Mesendoderm (in vitro differentiated cells): Measurements from ENCODE around the gene RAB26.

Source experiments
- DNase-seq: peaks from one replicate; pipeline ENCODE4 v3.0.0; 2013
- H2AK5ac ChIP-seq: 2 replicates; pipeline ENCODE4 v1.6.1; 2013; ENCODE audit warnings: low read length, inconsistent platforms
- H2BK120ac ChIP-seq: 2 replicates; pipeline ENCODE4 v1.6.1; 2013; ENCODE audit warnings: low read depth, mild to moderate bottlenecking, low read length, moderate library complexity, mixed read lengths
- H2BK15ac ChIP-seq: replicated peaks from 2 replicates; pipeline ENCODE4 v1.6.1; 2013; ENCODE audit warnings: low read depth, mild to moderate bottlenecking, moderate library complexity
- H2BK5ac ChIP-seq: 2 replicates; pipeline ENCODE4 v1.6.1; 2013; ENCODE audit warnings: low read length, inconsistent platforms
- H3K18ac ChIP-seq: 2 replicates; pipeline ENCODE4 v1.6.1; 2013; ENCODE audit warnings: mild to moderate bottlenecking, low read length, mixed read lengths
- H3K23ac ChIP-seq: one replicate; pipeline ENCODE4 v1.6.1; 2013; ENCODE audit warnings: low read length
- H3K27ac ChIP-seq: 2 replicates; pipeline ENCODE4 v1.5.1; 2013; ENCODE audit warnings: low read depth, mild to moderate bottlenecking, inconsistent platforms, low read length, moderate library complexity
- H3K27me3 ChIP-seq: 2 replicates; pipeline ENCODE4 v1.6.1; 2013; ENCODE audit warnings: low read length, control low read depth, mild to moderate bottlenecking, inconsistent platforms; ENCODE audit not compliant: insufficient read depth, poor library complexity
- H3K36me3 ChIP-seq: 2 replicates; pipeline ENCODE4 v1.6.1; 2013; ENCODE audit warnings: low read length, inconsistent platforms; ENCODE audit not compliant: control insufficient read depth, insufficient read depth
- H3K4ac ChIP-seq: one replicate; pipeline ENCODE4 v1.6.1; 2013; ENCODE audit warnings: low read depth, mild to moderate bottlenecking, low read length, moderate library complexity
- H3K4me1 ChIP-seq: 2 replicates; pipeline ENCODE4 v1.6.1; 2013; ENCODE audit warnings: low read depth, low read length, inconsistent platforms; ENCODE audit not compliant: control insufficient read depth
- H3K4me2 ChIP-seq: 2 replicates; pipeline ENCODE4 v1.6.1; 2013; ENCODE audit warnings: low read length
- H3K4me3 ChIP-seq: 2 replicates; pipeline ENCODE4 v1.5.1; 2013; ENCODE audit warnings: mild to moderate bottlenecking, low read length
- H3K56ac ChIP-seq: one replicate; pipeline ENCODE4 v1.6.1; 2013; ENCODE audit warnings: low read length
- H3K79me1 ChIP-seq: 2 replicates; pipeline ENCODE4 v1.6.1; 2013; ENCODE audit warnings: low read length, inconsistent platforms
- H3K79me2 ChIP-seq: 2 replicates; pipeline ENCODE4 v1.6.1; 2013; ENCODE audit warnings: mild to moderate bottlenecking, low read length; ENCODE audit not compliant: control insufficient read depth, insufficient read depth
- H3K9ac ChIP-seq: 2 replicates; pipeline ENCODE4 v1.6.1; 2013; ENCODE audit warnings: low read length, inconsistent platforms
- H4K5ac ChIP-seq: one replicate; pipeline ENCODE4 v1.6.1; 2013; ENCODE audit warnings: low read length
- H4K8ac ChIP-seq: one replicate; pipeline ENCODE4 v1.6.1; 2013; ENCODE audit warnings: low read depth, mild to moderate bottlenecking, control low read depth, low read length, moderate library complexity
- WGBS: extraction: QIAGEN DNeasy Blood & Tissue Kit; methylation state at CpG from one replicate; pipeline ENCODE4 v1.1.7; 2013; ENCODE audit warnings: low lambda C conversion rate, missing lambda C conversion rate; ENCODE audit not compliant: insufficient coverage; ENCODE audit errors: extremely low coverage; 5-methylcytosine and 5-hydroxymethylcytosine counted together

Gene RAB26

DNA sequence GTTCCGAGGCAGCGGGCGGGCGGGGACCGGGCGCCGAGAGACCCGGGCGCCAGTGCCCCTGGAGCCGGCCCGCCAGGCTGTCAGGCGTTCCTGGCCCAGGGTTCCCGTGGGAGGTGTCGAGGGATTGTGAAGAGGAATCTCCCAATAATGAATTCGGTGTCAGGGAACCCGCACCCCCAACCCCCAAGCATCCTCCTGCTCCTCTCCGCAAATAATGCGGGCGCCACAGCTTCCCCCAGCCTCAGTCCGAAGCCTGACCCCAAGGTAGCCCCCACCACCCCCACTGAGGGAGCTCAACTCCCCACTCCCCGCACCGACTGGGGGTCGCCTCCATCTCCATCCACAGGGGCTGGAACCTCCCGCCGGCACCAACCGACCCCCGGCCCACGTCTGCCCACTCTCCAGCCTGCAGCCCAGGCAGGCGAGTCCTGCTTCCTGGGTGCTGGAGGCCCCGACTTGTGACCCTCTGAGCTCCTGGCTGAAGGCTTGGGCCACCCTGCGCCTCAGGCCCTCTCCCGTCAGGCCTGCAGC is 48.6 kb downstream of the RAB26 start:
- no peak overlapping the region for H2BK120ac ChIP-seq
- no peak overlapping the region for H4K5ac ChIP-seq
- no peaks in the 10 kb centered on the region for H3K4me1 ChIP-seq
- H2AK5ac ChIP-seq = no peak overlapping the region
- no peaks in the 10 kb centered on the region for H3K79me1 ChIP-seq
- no peak overlapping the region for H3K4me3 ChIP-seq
- H3K9ac ChIP-seq = peak overlapping the region; percentile 42
- no peak overlapping the region for H3K18ac ChIP-seq
- no peak overlapping the region for H3K27ac ChIP-seq
- no peaks in the 10 kb centered on the region for H3K36me3 ChIP-seq
- no peak overlapping the region for H4K8ac ChIP-seq
- WGBS = no CpG with 5 or more reads among the region's 32 CpGs
- no peak overlapping the region for H2BK5ac ChIP-seq
- H3K56ac ChIP-seq = peak overlapping the region; percentile 15
- H3K79me2 ChIP-seq = no peaks in the 10 kb centered on the region
- no peak overlapping the region for H2BK15ac ChIP-seq
- no peak overlapping the region for H3K4ac ChIP-seq
- no peak for DNase-seq
- no peak overlapping the region for H3K23ac ChIP-seq
- peaks cover 9% of the 10 kb centered on the region for H3K27me3 ChIP-seq
- no peak overlapping the region for H3K4me2 ChIP-seq

DNA sequence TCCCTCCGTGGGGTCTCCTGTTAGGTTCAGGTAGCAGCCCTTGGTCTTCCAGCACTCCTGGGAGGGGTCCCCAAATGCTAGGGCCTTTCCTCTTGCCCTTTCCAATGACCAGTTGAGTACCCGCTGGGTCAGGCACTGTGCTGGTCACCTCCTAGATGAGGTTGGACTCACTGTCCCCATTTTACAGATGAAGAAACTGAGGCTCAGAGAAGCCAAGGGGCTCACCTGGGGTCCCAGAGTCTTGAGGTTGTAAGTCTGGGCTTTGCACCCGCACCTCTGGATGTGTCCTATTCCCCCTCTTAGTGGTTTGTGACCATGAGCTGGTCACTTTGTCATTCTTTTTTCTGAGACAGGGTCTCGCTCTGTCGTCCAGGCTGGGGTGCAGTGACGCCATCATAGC is 49.3 kb downstream of the RAB26 start:
- Histone ChIP-seq H3K36me3 (no peaks in the 10 kb centered on the region), H3K4me3 (no peak overlapping the region), H3K79me2 (no peaks in the 10 kb centered on the region), H2BK15ac (no peak overlapping the region), H3K4me2 (no peak overlapping the region), H3K27ac (no peak overlapping the region), H3K4ac (no peak overlapping the region), H2AK5ac (no peak overlapping the region), H3K4me1 (no peaks in the 10 kb centered on the region), H3K79me1 (no peaks in the 10 kb centered on the region), H4K5ac (no peak overlapping the region), H3K23ac (no peak overlapping the region), H2BK120ac (no peak overlapping the region), H4K8ac (no peak overlapping the region), H3K27me3 (peaks cover 9% of the 10 kb centered on the region), H3K18ac (no peak overlapping the region), H2BK5ac (no peak overlapping the region), H3K9ac (no peak overlapping the region), H3K56ac (no peak overlapping the region)
- no peak for DNase-seq
- WGBS = no CpG with 5 or more reads among the region's 6 CpGs

DNA sequence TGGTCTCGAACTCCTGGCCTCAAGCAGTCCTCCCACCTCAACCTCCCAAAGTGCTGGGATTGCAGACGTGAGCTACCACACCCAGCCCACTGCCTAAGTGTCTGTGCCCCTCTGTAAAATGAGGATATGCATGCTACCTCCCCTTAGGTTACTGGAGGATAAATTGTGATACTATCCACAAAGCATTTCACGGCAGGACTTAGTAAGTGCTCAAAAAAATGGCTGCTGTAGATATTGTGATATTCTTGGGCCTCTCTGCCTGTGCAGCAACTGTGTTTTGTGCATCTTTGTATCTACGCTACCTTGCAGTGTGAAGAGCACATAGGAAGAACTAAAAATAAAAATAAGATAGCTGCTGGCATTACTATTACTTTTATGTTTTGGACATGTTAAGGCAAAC is 49.9 kb downstream of the RAB26 start:
- no peak overlapping the region for H3K9ac ChIP-seq
- no peak overlapping the region for H2BK5ac ChIP-seq
- H4K5ac ChIP-seq = no peak overlapping the region
- H3K4ac ChIP-seq = no peak overlapping the region
- H3K4me2 ChIP-seq = no peak overlapping the region
- no CpG with 5 or more reads among the region's 4 CpGs for whole genome bisulfite sequencing
- DNase-seq = no peak
- no peaks in the 10 kb centered on the region for H3K4me1 ChIP-seq
- no peaks in the 10 kb centered on the region for H3K36me3 ChIP-seq
- H2BK15ac ChIP-seq = no peak overlapping the region
- H3K23ac ChIP-seq = no peak overlapping the region
- H3K18ac ChIP-seq = no peak overlapping the region
- H3K79me2 ChIP-seq = no peaks in the 10 kb centered on the region
- H3K56ac ChIP-seq = no peak overlapping the region
- no peaks in the 10 kb centered on the region for H3K79me1 ChIP-seq
- H2BK120ac ChIP-seq = no peak overlapping the region
- H3K4me3 ChIP-seq = no peak overlapping the region
- H4K8ac ChIP-seq = no peak overlapping the region
- H2AK5ac ChIP-seq = no peak overlapping the region
- H3K27ac ChIP-seq = no peak overlapping the region
- H3K27me3 ChIP-seq = peaks cover 9% of the 10 kb centered on the region

DNA sequence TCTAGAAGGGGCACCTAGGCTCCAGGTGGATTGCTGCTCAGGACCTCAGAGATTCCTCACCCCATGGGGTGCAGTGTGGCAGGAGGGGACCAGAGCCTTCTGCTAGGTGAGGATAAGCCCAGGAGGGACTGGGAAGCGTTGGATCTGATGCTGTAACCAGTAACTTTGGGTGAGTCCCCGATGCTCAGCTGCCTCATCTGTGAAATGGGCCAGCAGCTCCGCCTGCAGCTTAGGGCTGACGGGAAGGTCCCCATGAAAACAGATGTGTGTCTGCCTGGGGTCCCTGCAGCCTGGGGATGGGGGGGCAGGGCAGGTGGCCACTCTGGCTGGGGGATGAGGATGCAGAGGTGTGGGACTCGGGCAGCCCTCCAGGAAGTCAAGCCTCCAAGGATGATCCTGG is 50.7 kb downstream of the RAB26 start:
- WGBS = no CpG with 5 or more reads among the region's 5 CpGs

DNA sequence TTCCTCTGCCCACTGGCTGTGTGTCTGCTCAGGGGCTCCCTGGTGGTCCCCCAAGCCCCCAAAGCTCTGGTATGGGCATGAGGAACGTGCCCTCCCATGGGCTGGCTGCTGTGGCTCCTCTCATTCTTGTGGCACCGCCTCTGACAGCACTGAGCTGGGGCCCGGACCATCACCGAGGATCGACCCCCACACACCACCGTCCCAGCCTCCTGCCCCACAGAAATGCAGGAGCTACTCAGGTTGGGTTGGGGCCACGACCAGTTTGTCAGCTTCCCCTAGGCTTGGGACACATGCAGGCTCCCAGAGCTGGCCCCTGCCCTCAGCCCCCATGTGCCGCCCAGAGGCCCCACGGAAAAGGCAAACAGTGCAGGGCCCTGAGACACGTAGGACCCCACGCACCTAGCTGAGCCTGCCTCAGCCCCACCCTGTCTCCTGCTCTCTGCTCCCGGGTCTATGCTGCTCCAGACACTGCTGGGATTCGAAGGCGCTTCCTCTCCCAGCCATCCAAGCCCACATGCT is 51.3 kb downstream of the RAB26 start:
- DNase-seq = no peak
- WGBS = no CpG with 5 or more reads among the region's 14 CpGs
- Histone ChIP-seq H3K23ac (no peak overlapping the region), H3K79me1 (no peaks in the 10 kb centered on the region), H3K18ac (no peak overlapping the region), H2BK120ac (no peak overlapping the region), H4K8ac (no peak overlapping the region), H2BK15ac (no peak overlapping the region), H3K4me3 (no peak overlapping the region), H3K36me3 (no peaks in the 10 kb centered on the region), H3K56ac (no peak overlapping the region), H3K4me2 (no peak overlapping the region), H3K4me1 (no peaks in the 10 kb centered on the region), H3K79me2 (no peaks in the 10 kb centered on the region), H3K27me3 (peaks cover 9% of the 10 kb centered on the region), H2BK5ac (no peak overlapping the region), H3K27ac (no peak overlapping the region), H2AK5ac (no peak overlapping the region), H4K5ac (no peak overlapping the region), H3K9ac (no peak overlapping the region), H3K4ac (no peak overlapping the region)

More for the DNA sequence above, 50.7 kb downstream of the RAB26 start:
- H3K27ac ChIP-seq = no peak overlapping the region
- H3K36me3 ChIP-seq = no peaks in the 10 kb centered on the region
- H3K4me2 ChIP-seq = no peak overlapping the region
- H2BK5ac ChIP-seq = no peak overlapping the region
- no peak overlapping the region for H3K4ac ChIP-seq
- peaks cover 9% of the 10 kb centered on the region for H3K27me3 ChIP-seq
- H3K4me3 ChIP-seq = no peak overlapping the region
- no peaks in the 10 kb centered on the region for H3K79me1 ChIP-seq
- no peak overlapping the region for H3K18ac ChIP-seq
- no peak overlapping the region for H2BK15ac ChIP-seq
- no peaks in the 10 kb centered on the region for H3K79me2 ChIP-seq
- H4K8ac ChIP-seq = no peak overlapping the region
- no peak overlapping the region for H3K23ac ChIP-seq
- no peak overlapping the region for H4K5ac ChIP-seq
- DNase-seq = no peak
- H2AK5ac ChIP-seq = no peak overlapping the region
- H3K4me1 ChIP-seq = no peaks in the 10 kb centered on the region
- H2BK120ac ChIP-seq = no peak overlapping the region
- H3K9ac ChIP-seq = no peak overlapping the region
- no peak overlapping the region for H3K56ac ChIP-seq

DNA sequence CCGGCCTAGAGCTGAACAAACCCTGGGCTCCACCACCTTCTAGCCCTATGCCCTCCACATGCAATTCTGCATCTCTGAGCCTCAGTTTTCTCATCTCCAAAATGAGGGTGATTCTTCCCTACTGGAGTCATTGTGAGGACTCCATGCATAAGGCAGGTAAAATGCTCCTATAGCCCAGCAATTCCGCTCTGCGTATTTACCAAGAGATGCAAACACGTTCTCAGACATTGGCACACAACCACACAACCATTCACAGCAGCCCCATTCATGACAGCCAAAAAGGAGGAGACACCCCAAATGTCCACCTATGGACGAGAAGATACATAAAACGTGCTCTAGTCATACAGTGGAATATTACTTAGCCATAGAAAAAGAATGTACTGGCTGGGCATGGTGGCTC is 51.9 kb downstream of the RAB26 start:
- Histone ChIP-seq H2BK5ac (no peak overlapping the region), H3K4me1 (no peaks in the 10 kb centered on the region), H3K27ac (no peak overlapping the region), H4K5ac (no peak overlapping the region), H3K23ac (no peak overlapping the region), H3K56ac (no peak overlapping the region), H3K36me3 (no peaks in the 10 kb centered on the region), H2AK5ac (no peak overlapping the region), H3K18ac (no peak overlapping the region), H3K9ac (no peak overlapping the region), H3K27me3 (peaks cover 9% of the 10 kb centered on the region), H4K8ac (no peak overlapping the region), H3K79me2 (no peaks in the 10 kb centered on the region), H2BK15ac (no peak overlapping the region), H3K4me3 (no peak overlapping the region), H3K4ac (no peak overlapping the region), H3K79me1 (no peaks in the 10 kb centered on the region), H2BK120ac (no peak overlapping the region), H3K4me2 (no peak overlapping the region)
- no CpG with 5 or more reads among the region's 6 CpGs for WGBS
- DNase-seq = no peak
